CD8-positive, alpha-beta memory T cell (primary cell): ENCODE measurements around the gene AIFM2. TPM values are rescaled to one million over a fixed set of nuclear protein-coding genes. Genes with fewer than 3 reads are reported as not detected.
"Not testable (repeated sequence)": the region's sequence is repeated elsewhere in the genome, so short reads cannot be mapped to it uniquely, and the experiment has no call there.

Experiments
- CTCF ChIA-PET: fragments of 350-600 bp; sonication (Branson Sonifier 250); formaldehyde crosslinking; loops from one replicate; lab custom pipeline; 2021; ENCODE audit warnings: antibody characterized with exemption; lab: Charles Lee
- POLR2A ChIA-PET: fragments of 350-600 bp; sonication (Branson Sonifier 250); formaldehyde crosslinking; loops from one replicate; lab custom pipeline; 2021; ENCODE audit warnings: antibody characterized with exemption; lab: Charles Lee
- DNase-seq, 5 donors: peaks; one replicate each; pipeline versions ENCODE4 v3.0.0 to v3.0.0-alpha.2; 2020 to 2022; ENCODE audit warnings: mixed read lengths in 1 of 5
- H3K27ac ChIP-seq: one replicate; pipeline ENCODE4 v1.7.0; 2013; ENCODE audit warnings: low read depth, mild to moderate bottlenecking, low read length, moderate library complexity
- H3K27me3 ChIP-seq: 2 replicates; pipeline ENCODE4 v1.7.0; 2013; ENCODE audit warnings: low read length, mild to moderate bottlenecking; ENCODE audit not compliant: insufficient read depth, poor library complexity, severe bottlenecking
- H3K36me3 ChIP-seq: 2 replicates; pipeline ENCODE4 v1.7.0; 2013; ENCODE audit warnings: mild to moderate bottlenecking, low read length, moderate library complexity; ENCODE audit not compliant: insufficient read depth
- H3K4me1 ChIP-seq: 2 replicates; pipeline ENCODE4 v1.7.0; 2013; ENCODE audit warnings: mild to moderate bottlenecking, low read length, moderate library complexity; ENCODE audit not compliant: insufficient read depth
- H3K4me3 ChIP-seq: 2 replicates; pipeline ENCODE4 v1.7.0; 2013; ENCODE audit warnings: mild to moderate bottlenecking, low read length
- H3K9me3 ChIP-seq: 2 replicates; pipeline ENCODE4 v1.7.0; 2013; ENCODE audit warnings: mild to moderate bottlenecking, low read length
- H3K27ac Mint-ChIP-seq, 8 donors: one replicate each; pipeline ENCODE4 v1.8.0; 2020 to 2021; ENCODE audit warnings: mixed read lengths in 8 of 8, mild to moderate bottlenecking in 6 of 8, inconsistent platforms in 3 of 8, moderate library complexity in 3 of 8
- H3K27me3 Mint-ChIP-seq, 2 donors: one replicate each; pipeline ENCODE4 v1.8.0; 2020 to 2021; ENCODE audit warnings: mixed read lengths in 2 of 2, mild to moderate bottlenecking in 1 of 2, moderate library complexity in 1 of 2
- H3K36me3 Mint-ChIP-seq, 3 donors: one replicate each; pipeline ENCODE4 v1.8.0; 2020 to 2021; ENCODE audit warnings: mixed read lengths in 3 of 3, inconsistent platforms in 1 of 3, mild to moderate bottlenecking in 1 of 3
- H3K4me1 Mint-ChIP-seq, 3 donors: one replicate each; pipeline ENCODE4 v1.8.0; 2020 to 2021; ENCODE audit warnings: mixed read lengths in 3 of 3, inconsistent platforms in 1 of 3, mild to moderate bottlenecking in 1 of 3
- H3K4me3 Mint-ChIP-seq, 7 donors: one replicate each; pipeline ENCODE4 v1.8.0; 2020 to 2021; ENCODE audit warnings: mixed read lengths in 7 of 7, mild to moderate bottlenecking in 6 of 7, moderate library complexity in 4 of 7, inconsistent platforms in 2 of 7
- H3K9me3 Mint-ChIP-seq, 5 donors: one replicate each; pipeline ENCODE4 v1.8.0; 2020 to 2022; ENCODE audit warnings: mixed read lengths in 5 of 5, mild to moderate bottlenecking in 3 of 5, moderate library complexity in 2 of 5, inconsistent platforms in 1 of 5
- polyA plus RNA-seq: library from polyadenylated mRNA; unstranded; fragments of 300-500 nt; fragmentation: Illumina TruSeq; gene quantifications from one replicate; pipeline ENCODE4 v1.2.3, GENCODE V29; 2021
- total RNA-seq, 2 experiments: library from RNA; stranded (reverse); gene quantifications; one replicate each; pipeline ENCODE4 v1.2.3, GENCODE V29; 2021

Gene AIFM2
- total and polyA plus RNA-seq, 3 experiments from 2014 or later: 3.5 to 17.9 (median 17.6) TPM

DNA sequence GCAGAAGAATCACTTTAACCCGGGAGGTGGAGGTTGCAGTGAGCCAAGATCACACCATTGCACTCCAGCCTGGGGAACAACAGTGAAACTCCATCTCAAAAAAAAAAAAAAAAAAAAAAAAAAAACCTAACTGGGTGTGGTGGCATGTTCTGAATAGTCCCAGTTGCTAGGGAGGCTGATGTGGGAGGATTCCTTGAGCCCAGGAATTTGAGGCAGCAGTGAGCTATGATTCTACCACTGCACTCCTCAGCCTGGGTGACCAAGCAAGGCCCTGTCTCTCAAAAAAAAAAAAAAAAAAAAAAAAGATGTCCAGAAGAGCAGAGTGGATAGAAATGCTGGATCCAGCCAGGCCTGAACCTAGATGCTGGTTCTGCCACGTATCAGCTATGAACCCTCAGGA is 51.8 kb downstream of the AIFM2 start:
- H3K9me3 Mint-ChIP-seq, H3K27ac ChIP-seq, H3K36me3 ChIP-seq, H3K27me3 Mint-ChIP-seq, POLR2A ChIA-PET, DNase-seq, H3K9me3 ChIP-seq, H3K4me1 Mint-ChIP-seq, H3K27ac Mint-ChIP-seq, H3K27me3 ChIP-seq, H3K4me3 ChIP-seq, H3K4me1 ChIP-seq, H3K4me3 Mint-ChIP-seq, H3K36me3 Mint-ChIP-seq: not testable (repeated sequence)
- CTCF ChIA-PET: interaction anchor here (1.8 to 3.8 kb wide), 2 partner anchors 35 to 65 kb away, joined by 6 to 13 read pairs; partner anchors contain the start of gene TYSND1

DNA sequence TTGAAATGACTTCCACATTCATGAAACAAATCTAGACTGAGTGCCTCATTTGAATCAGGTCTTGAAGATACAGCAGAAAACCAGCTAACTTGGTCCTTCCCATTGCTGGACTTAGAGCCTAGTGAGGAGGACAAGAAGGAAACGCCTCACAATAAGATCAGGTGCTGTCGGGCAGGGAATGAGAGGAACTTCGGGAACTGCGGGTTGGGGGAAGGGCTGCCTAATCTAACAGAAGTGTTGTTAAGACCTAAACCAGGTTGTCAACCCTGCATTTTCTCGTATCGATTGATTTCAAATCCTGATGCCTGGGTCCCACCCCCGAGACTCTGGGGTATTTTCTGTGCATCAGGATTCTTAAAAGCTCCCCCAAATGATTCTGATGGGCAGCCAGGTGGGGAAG is 53.7 kb downstream of the AIFM2 start:
- H3K36me3 Mint-ChIP-seq: no peaks in the 10 kb centered on the region
- DNase-seq: no peak
- no peaks in the 10 kb centered on the region for H3K36me3 ChIP-seq
- H3K4me1 Mint-ChIP-seq: no peaks in the 10 kb centered on the region
- H3K27me3 ChIP-seq: peaks cover 4% of the 10 kb centered on the region
- ChIA-PET CTCF (interaction anchor here (0.9 kb wide), 1 partner anchor 13 kb away, joined by 3 read pairs; no protein-coding TSS in a partner anchor), POLR2A (no interaction called here)
- no peaks in the 10 kb centered on the region for H3K4me1 ChIP-seq
- no peak overlapping the region for H3K4me3 Mint-ChIP-seq
- H3K9me3 Mint-ChIP-seq: no peaks in the 10 kb centered on the region
- no peaks in the 10 kb centered on the region for H3K9me3 ChIP-seq
- H3K4me3 ChIP-seq: no peak overlapping the region
- peaks cover 7 to 14% of the 10 kb centered on the region in 2 donors for H3K27me3 Mint-ChIP-seq
- no peak overlapping the region for H3K27ac ChIP-seq
- H3K27ac Mint-ChIP-seq: no peak overlapping the region

DNA sequence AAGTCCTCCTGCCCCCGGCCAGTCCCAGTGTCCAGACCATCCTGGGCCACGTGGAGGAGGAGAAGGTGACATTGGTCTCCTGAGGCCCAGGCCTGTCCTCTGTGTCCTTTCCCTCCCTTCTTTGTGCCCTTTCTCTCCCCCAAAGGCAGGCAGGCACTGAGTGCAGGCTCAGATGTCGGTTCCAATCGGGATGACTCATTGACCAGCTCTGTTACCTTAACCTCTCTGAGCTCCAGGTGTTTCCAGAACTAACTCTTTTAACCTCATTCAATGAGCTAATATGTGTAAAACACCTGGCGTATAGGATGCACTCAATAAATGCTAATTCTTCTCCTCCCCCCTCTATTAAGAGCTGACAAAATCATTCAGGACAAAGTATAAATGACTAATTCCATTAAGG is 54.3 kb downstream of the AIFM2 start:
- Mint-ChIP-seq H3K4me1 (no peaks in the 10 kb centered on the region), H3K9me3 (no peaks in the 10 kb centered on the region), H3K4me3 (no peak overlapping the region), H3K36me3 (no peaks in the 10 kb centered on the region), H3K27ac (peak overlapping the region in 1 of 8 donors; percentile 60), H3K27me3 (peaks cover 7 to 14% of the 10 kb centered on the region in 2 donors)
- CTCF ChIA-PET: interaction anchor here (0.9 kb wide), 1 partner anchor 14 kb away, joined by 3 read pairs; no protein-coding TSS in a partner anchor
- Histone ChIP-seq H3K27ac (no peak overlapping the region), H3K4me1 (no peaks in the 10 kb centered on the region), H3K9me3 (no peaks in the 10 kb centered on the region), H3K36me3 (no peaks in the 10 kb centered on the region), H3K4me3 (no peak overlapping the region), H3K27me3 (peaks cover 4% of the 10 kb centered on the region)
- POLR2A ChIA-PET: no interaction called here
- DNase-seq: no peak

DNA sequence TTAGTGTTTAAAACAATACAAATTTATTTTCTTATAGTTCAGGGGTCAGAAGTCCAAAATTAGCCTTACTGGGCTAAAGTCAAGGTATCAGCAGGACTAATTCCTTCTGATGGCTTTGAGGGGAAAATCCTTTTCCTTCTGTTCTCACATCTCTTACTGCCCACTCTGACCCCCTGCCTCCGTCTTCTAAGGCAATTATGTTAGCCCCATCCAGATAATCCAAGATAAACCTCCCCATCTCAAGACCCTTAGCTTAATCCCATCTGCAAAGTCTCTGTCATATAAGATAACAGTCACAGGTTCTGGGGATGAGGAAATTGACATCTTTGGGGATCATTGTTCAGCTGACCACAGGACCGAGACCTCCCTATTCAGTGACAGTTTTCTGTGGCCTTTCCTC is 57.7 kb downstream of the AIFM2 start:
- DNase-seq: no peak
- Mint-ChIP-seq H3K27ac (peak overlapping the region in 1 of 8 donors; percentile 1), H3K4me3 (no peak overlapping the region), H3K4me1 (no peaks in the 10 kb centered on the region), H3K9me3 (no peaks in the 10 kb centered on the region), H3K36me3 (no peaks in the 10 kb centered on the region), H3K27me3 (peaks cover 7 to 14% of the 10 kb centered on the region in 2 donors)
- CTCF ChIA-PET: interaction anchor here (1.2 kb wide), 1 partner anchor 38 kb away, joined by 3 read pairs; no protein-coding TSS in a partner anchor
- POLR2A ChIA-PET: no interaction called here
- Histone ChIP-seq H3K4me3 (no peak overlapping the region), H3K36me3 (no peaks in the 10 kb centered on the region), H3K4me1 (no peaks in the 10 kb centered on the region), H3K27ac (no peak overlapping the region), H3K9me3 (no peaks in the 10 kb centered on the region), H3K27me3 (peaks cover 4% of the 10 kb centered on the region)

DNA sequence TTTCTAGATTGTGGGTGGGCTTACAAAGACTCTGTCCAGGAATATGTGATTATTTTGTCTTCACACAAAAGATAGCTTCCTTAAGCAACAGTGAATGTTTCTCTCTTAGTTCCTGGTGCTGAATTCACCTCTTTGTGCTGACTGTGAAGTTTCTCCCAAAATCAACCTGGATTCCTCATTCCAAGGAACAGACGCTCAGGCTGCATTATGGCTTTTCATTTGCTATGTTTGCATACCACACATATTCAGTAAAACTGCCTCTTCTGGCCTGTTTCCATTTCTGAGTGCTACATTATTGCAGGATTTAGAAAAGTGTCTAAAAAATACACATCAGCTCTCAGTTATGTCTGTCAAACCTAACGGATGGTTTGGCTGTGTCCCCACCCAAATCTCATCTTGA is 58.5 kb downstream of the AIFM2 start:
- Histone ChIP-seq H3K9me3 (no peaks in the 10 kb centered on the region), H3K4me1 (no peaks in the 10 kb centered on the region), H3K27ac (no peak overlapping the region), H3K4me3 (no peak overlapping the region), H3K36me3 (no peaks in the 10 kb centered on the region), H3K27me3 (peaks cover 4% of the 10 kb centered on the region)
- H3K36me3 Mint-ChIP-seq: no peaks in the 10 kb centered on the region
- peaks cover 4 to 14% of the 10 kb centered on the region in 2 donors for H3K27me3 Mint-ChIP-seq
- no peak overlapping the region for H3K4me3 Mint-ChIP-seq
- H3K9me3 Mint-ChIP-seq: no peaks in the 10 kb centered on the region
- no peaks in the 10 kb centered on the region for H3K4me1 Mint-ChIP-seq
- POLR2A ChIA-PET: no interaction called here
- CTCF ChIA-PET: interaction anchor here (1.2 kb wide), 1 partner anchor 39 kb away, joined by 3 read pairs; no protein-coding TSS in a partner anchor
- no peak for DNase-seq
- H3K27ac Mint-ChIP-seq: peak overlapping the region in 1 of 8 donors; percentile 16

DNA sequence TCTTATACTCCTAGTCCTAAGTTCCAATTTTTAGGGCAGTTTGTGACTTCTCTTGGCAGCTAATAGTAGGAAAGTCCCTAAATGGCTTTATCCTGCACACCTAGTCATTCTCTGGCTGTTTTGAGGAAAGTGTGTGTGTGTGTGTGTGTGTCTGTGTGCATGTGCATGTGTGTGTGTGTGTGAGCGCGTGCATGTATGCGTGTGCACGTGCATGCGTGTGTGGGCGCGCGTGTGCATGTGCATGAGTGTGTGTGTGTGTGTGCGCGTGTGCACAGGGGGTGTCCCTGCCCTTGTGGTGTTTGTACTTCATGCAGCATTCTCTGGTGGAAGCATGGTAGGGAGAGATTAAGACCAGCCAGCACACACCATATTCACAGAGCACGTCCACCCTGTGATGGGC is 61.8 kb downstream of the AIFM2 start:
- no peak overlapping the region for H3K27ac Mint-ChIP-seq
- no peak for DNase-seq
- H3K36me3 Mint-ChIP-seq: no peaks in the 10 kb centered on the region
- Histone ChIP-seq H3K9me3 (no peaks in the 10 kb centered on the region), H3K27me3 (no peaks in the 10 kb centered on the region), H3K4me1 (no peaks in the 10 kb centered on the region), H3K27ac (no peak overlapping the region), H3K4me3 (no peak overlapping the region), H3K36me3 (no peaks in the 10 kb centered on the region)
- H3K4me3 Mint-ChIP-seq: no peak overlapping the region
- no peaks in the 10 kb centered on the region for H3K4me1 Mint-ChIP-seq
- no peaks in the 10 kb centered on the region for H3K9me3 Mint-ChIP-seq
- H3K27me3 Mint-ChIP-seq: peaks cover 0 to 5% of the 10 kb centered on the region in 2 donors
- POLR2A ChIA-PET: no interaction called here
- CTCF ChIA-PET: no interaction called here

DNA sequence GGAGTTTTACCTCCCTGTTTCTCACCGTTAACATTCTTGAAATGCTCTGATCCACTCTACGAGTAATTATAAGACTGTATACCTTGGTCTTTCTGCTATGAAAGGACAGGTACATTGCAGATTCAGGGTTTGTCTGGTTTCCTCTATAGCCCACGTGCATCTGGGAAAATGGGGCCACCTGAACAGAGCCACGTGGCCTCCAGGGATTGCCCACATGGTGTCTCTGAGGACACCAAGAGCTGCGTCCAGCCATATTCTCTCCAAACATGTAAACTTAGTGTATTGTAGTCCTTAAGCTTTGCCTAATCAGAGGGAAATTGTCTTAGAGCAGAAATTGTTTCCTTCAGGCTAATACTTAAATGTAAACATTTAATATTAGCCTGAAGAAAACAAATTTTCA is 63.3 kb downstream of the AIFM2 start:
- Mint-ChIP-seq H3K27me3 (peaks cover 0 to 1% of the 10 kb centered on the region in 2 donors), H3K27ac (no peak overlapping the region), H3K9me3 (no peaks in the 10 kb centered on the region), H3K36me3 (no peaks in the 10 kb centered on the region), H3K4me3 (no peak overlapping the region), H3K4me1 (no peaks in the 10 kb centered on the region)
- Histone ChIP-seq H3K4me1 (no peaks in the 10 kb centered on the region), H3K36me3 (no peaks in the 10 kb centered on the region), H3K9me3 (no peaks in the 10 kb centered on the region), H3K27me3 (no peaks in the 10 kb centered on the region), H3K27ac (no peak overlapping the region), H3K4me3 (no peak overlapping the region)
- no peak for DNase-seq
- CTCF ChIA-PET: no interaction called here
- POLR2A ChIA-PET: no interaction called here

DNA sequence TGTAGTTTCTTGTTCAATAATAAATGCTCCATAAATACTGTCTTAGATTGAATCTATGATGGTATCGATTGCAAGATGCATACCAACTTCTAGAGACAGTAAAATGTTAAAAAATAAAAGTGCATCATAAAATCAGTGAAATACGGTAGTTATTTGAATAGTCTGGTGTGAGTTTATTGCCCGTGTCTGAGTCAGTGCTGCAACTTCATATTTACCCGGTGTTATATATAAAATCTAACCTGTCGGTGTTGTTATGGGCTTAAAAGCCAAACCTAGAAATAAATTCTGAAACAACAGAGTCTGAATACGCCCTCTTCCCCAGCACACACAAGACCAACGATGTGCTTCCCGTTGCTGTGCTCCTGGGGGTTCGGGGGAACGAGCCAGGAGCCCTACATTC is 63.7 kb downstream of the AIFM2 start:
- Histone ChIP-seq H3K9me3 (no peaks in the 10 kb centered on the region), H3K36me3 (no peaks in the 10 kb centered on the region), H3K27ac (no peak overlapping the region), H3K27me3 (no peaks in the 10 kb centered on the region), H3K4me3 (no peak overlapping the region), H3K4me1 (no peaks in the 10 kb centered on the region)
- Mint-ChIP-seq H3K9me3 (no peaks in the 10 kb centered on the region), H3K4me1 (no peaks in the 10 kb centered on the region), H3K27ac (no peak overlapping the region), H3K27me3 (peaks cover 0 to 1% of the 10 kb centered on the region in 2 donors), H3K4me3 (no peak overlapping the region), H3K36me3 (no peaks in the 10 kb centered on the region)
- DNase-seq: no peak
- ChIA-PET CTCF (no interaction called here), POLR2A (no interaction called here)
